Activated CD4-positive, CD25-positive, alpha-beta regulatory T cell treated with anti-CD3 and anti-CD28 coated beads, Interleukin-2, amount 50 U/mL, for 16 hours (primary cell): ENCODE data around the gene MZT1.
"Not testable (repeated sequence)": the region's sequence is repeated elsewhere in the genome, so short reads cannot be mapped to it uniquely, and the experiment has no call there.

Experiments
- DNase-seq: peaks from one replicate; pipeline ENCODE4 v3.0.0-alpha.2; 2020; ENCODE audit warnings: low read depth, low spot score

The MZT1 gene, protein sequence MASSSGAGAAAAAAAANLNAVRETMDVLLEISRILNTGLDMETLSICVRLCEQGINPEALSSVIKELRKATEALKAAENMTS

DNA sequence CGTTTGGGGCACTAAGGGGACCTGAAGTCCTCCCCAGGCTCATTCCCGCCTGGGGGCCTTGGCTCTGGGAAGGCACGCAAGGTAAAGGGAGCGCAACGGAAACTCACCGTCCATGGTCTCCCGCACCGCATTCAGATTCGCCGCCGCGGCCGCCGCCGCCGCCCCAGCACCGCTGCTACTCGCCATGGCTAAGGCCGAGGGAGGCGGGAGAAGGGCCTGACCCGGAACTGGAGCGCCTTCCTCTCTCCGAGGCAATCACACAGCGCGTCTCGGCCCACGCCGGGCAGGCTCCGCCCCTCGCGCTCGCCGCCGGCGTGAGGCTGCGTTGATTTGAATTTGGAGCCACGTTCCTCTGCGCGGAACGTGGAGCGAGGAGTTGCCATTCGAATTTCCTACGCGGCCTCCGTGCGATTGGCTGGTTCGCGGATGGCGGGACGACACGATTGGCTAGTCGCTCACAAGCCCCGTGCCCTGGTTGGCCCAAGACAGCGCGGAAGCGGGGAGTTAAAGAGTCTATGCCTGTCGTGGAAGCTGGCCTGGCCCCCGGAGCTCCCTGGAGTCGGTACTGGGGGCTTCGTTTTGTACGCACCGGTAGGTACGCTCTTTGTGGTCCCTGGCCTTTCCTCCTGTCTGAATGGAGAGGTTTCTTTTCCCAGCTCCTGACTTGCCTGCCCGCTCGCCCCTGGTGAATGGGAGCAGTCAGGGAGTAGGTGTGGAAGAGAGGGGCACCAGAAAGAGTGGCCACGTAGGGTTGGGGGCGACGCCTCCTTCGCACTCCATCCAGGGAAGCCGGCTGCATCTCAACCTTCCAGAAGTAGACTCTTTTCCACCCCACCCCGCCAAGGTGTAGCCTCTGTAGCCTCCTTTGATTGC lies at the start of gene MZT1, which contains the start of gene BORA:
Gene MZT1 (minus strand): TSS at position 213 of the 873 bp plus-strand sequence. CDS start 27 bp downstream, at position 186.
Gene BORA (plus strand): TSS at position 507 of the 873 bp plus-strand sequence. CDS start 1,018 bp downstream, outside the sequence.
- peak; percentile 88 for DNase-seq

DNA sequence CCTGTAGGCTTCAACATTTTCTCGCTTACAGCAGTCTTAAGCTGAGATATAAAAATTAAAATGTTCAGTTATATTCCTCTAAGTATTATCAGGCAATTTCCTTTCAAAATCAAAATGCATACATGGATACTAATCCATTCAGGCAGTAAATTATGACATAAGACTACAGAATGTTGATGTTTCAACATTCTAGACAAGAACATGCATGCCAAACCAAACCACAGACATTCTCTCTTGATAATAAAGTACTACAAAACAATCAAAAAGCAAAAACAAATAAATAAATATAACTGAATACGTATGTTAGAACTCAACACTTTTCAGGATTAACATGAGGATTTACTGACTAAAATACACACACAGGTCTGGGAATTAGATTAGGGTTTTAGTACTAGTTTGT lies 46.6 kb upstream of the MZT1 start:
- no peak for DNase-seq

DNA sequence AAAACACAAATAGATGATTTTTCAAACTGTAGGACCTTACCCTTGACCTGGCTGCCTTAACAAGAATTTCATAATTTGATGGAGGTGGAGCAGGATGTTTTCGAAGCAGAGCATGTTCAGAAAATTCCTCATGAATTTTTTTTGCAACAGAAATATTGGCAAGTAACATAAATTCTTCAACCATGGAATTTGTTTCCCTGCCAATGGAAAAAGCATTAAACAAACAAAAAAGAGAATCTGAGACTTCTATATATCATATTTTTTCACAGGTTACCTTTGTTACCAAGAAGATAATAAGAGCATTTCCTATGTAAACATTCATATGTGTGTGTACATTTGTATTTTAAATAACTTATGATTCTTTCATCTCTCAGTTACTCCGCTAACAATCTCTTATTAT lies 36.0 kb upstream of the MZT1 start:
- DNase-seq, result no peak

DNA sequence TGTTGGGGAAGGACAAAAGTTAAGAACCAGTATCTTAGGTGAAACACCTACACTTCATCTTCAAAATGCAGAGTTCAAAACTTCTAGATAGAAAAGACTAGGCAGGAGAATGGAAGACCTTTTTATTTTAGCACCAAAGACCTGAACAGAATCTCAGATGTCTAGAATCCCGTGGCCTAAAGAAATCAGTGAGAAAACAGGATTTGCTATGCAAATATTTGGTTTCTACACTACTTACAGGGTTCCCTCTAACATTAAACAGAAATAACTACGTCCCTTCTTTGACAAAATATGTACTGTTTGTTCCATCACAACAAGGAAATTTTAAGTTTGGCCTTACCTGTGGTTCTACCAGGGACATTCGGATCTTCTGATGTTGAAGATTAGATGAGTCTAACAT lies 32.8 kb upstream of the MZT1 start:
- no peak for DNase-seq

- DNase-seq, result no peak
These were observed 30.5 kb upstream of the MZT1 start for GRCh38 chr13:72757792-72758535.

DNA sequence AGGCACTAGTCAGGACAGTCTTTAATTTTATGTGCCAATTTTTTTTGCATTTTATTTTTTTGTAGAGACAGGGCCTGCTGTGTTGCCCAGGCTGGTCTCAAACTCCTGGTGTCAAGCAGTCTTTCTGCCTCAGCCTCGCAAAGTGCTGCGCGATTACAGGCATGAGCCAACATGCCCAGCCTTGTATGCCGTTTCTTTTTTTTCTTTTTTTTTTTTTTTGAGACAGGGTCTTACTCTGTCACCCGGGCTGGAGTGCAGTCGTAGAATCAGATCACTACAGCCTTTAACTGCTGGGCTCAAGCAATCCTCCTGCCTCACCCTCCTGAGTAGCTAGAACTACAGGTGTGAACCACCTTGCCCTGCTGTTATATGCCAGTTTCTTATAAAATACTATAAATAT lies 26.7 kb upstream of the MZT1 start:
- no peak for DNase-seq

GRCh38 chr13:72751220-72751619 lies 23.8 kb upstream of the MZT1 start:
- no peak for DNase-seq

- DNase-seq, result no peak
These were observed 17.8 kb upstream of the MZT1 start for GRCh38 chr13:72745260-72745659.

DNA sequence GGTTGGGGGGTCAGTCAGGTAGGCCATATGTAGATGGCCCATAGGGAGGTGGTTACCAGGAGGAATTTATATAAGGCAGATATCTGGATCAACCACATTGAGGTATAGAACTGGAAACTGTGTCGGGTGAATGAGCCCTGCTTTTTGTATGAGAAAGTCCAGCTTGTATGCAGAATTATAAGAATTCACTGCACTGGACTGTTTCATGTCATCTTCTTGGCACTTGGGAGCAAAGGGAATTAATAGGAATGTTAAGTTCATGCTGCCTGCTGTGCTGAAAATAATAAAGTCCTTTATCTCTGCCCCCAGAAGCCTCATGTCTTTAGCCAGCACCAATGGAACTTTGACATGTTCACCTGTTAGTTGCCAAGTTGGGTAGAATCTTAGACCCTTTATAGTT lies 12.6 kb upstream of the MZT1 start:
- DNase-seq, result no peak

DNA sequence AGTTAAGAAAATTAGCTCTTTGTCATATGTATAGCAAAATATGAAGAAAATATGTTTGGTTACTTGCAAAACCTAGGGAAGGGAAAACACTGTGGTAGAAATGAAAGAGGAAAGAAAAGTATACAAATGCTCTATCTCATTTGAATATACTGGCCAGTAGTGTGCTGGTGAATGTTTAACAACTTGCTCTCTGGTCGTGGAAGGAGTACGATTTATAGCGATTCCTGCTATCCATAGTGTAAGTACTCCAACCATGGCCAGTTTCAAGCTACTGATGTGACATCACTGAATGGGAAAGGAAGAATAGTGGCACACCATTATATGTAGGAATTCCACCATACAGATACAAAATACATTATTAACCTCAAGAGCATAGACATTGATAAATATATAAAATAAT lies 9.6 kb upstream of the MZT1 start:
- no peak for DNase-seq

DNA sequence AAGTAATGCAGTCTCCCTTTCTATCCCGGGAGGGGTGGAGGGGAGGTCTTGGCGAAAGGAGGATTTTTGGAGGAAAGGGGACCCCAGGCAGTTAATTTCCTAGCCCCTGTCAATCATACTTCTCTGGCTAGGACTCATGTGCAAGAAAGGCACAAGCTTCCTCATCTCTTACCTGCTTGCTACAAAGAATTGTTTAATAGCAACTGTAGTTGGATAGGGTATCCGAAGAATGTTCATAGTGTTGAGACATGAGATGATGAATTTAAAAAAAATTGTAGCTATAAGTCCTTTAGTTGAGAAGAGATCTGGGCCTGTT lies 819 bp upstream of the MZT1 start:
- no peak for DNase-seq

- peak; percentile 2 for DNase-seq
These were observed 558 bp downstream of the MZT1 start for GRCh38 chr13:72726726-72727416.

GRCh38 chr13:72726185-72726584 lies 1.2 kb downstream of the MZT1 start:
- DNase-seq, result not testable (repeated sequence)

DNA sequence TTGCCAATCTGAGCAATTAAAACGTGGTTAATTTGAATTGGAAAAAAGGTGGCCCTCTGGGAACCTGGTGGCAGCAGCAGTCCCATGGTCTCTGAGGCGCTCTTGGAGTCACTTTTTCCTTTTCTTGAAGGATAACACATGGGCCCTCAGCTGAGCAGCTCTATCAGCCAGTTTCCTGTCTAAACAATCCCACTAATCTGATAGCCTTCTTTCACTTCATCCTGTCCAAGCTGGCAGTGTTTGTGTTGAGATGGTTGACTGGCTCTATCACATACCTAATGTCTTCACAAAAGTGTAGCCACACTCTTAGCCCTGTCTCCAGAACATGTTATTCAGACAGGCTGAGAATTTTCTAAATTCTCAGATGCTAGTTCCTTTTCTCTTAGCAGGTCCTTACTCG lies 10.7 kb downstream of the MZT1 start:
- no peak for DNase-seq

- DNase-seq, result no peak
These were observed 26.9 kb downstream of the MZT1 start for GRCh38 chr13:72700509-72700908.

- DNase-seq, result no peak
These were observed 29.3 kb downstream of the MZT1 start for GRCh38 chr13:72698164-72698563.

- DNase-seq, result no peak
These were observed 30.9 kb downstream of the MZT1 start for GRCh38 chr13:72696579-72696978.

- DNase-seq, result no peak
These were observed 33.1 kb downstream of the MZT1 start for GRCh38 chr13:72694314-72694713.

DNA sequence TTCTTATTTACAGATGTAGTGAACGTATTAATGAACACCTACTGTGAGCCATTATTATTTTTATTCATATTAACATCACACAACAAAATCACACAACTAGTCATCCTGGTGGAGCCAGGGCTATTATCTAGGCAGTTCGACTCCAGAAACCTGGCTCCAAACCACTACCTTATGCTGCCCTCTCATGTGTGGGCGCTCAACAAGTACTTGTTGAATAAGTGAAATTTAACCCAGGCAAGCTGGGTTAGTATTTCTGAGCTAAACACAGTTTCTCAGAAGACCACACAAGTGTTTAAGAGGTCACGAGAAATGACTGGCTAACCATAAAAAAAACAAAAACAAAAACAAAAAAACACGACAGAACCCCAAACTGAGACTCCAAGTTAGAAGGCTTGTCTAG lies 33.6 kb downstream of the MZT1 start:
- DNase-seq, result no peak

DNA sequence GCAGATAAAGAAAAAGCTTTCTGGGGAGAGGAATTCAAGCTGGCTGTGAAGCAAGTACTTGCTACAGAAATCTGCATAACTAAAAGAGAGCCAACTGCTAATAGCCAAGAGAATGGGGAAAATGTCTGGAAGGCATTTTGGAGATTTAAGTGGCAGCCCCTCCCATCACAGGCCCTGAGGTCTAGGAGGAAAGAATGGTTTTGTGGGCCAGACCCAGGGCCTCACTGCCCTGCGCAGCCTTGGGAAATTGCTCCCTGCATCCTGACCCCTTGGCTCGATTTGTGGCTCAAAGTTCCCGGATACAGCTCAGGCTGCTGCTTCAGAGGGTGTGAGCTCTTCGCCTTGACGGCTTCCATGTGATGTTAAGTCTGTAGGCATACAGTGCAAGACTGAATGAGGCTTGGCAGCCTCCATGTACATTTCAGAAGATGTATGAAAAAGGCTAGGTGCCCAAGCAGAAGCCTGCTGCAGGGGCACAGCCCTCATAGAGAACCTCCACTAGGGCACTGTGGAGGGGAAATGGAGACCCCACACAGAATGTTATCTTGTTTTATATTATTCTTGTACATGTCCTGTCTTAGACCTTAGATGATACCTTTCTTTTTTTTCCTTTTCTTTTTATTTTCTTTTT lies 34.4 kb downstream of the MZT1 start:
- no peak for DNase-seq

DNA sequence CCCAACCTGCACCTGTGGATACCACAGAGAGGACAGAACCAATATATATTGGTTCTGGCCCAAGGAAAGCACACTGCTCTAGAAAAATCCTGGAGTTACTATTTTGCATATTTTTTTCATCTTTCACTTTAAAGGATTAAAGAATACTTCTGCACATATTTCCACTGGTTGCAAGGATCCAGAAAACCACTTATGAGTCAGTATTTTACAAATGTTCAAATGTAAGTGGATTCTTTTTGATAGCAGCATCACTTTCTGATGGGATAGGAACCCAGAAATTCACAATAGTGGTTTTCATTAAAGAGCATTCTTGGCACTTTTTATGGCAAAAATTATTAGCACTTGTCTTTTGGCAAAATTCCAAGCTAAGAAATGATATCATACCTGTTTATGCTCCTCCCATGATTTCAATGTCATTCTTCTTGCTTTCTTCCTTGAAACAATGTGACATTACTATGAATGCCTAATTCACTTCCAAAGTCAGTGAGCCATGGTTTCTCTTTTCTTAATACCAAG lies 38.2 kb downstream of the MZT1 start:
- DNase-seq, result no peak
